CD14-positive monocyte (primary cell): ENCODE measurements around the gene SEM1. TPM values are rescaled to one million over a fixed set of nuclear protein-coding genes. Genes with fewer than 3 reads are reported as not detected.

Source experiments
- DNase-seq, 3 donors: peaks; one replicate each; pipeline ENCODE4 v3.0.0-alpha.2; 2011 to 2022
- H2AFZ ChIP-seq: 2 replicates; pipeline ENCODE4 v1.6.0; 2012; ENCODE audit warnings: mild to moderate bottlenecking, low read depth, low read length, inconsistent platforms; ENCODE audit not compliant: insufficient read depth, poor library complexity, severe bottlenecking
- H3K27ac ChIP-seq, 2 donors: 1 replicate in 1 of 2; 2 replicates in 1 of 2; pipeline ENCODE4 v1.5.1; 2012 to 2013; ENCODE audit warnings: low read length in 2 of 2, control low read depth in 1 of 2, inconsistent platforms in 1 of 2, low read depth in 1 of 2, mild to moderate bottlenecking in 1 of 2
- H3K27me3 ChIP-seq, 2 donors: one replicate each; pipeline versions ENCODE4 v1.6.0 to v1.6.1; 2011 to 2013; ENCODE audit warnings: low read length in 2 of 2; ENCODE audit not compliant: control insufficient read depth in 2 of 2, insufficient read depth in 2 of 2
- H3K36me3 ChIP-seq, 2 donors: replicated peaks in 1 of 2; 1 replicate in 1 of 2; 2 replicates in 1 of 2; pipeline versions ENCODE4 v1.5.1 to v1.6.1; 2012 to 2013; ENCODE audit warnings: low read length in 2 of 2, control low read depth in 1 of 2, inconsistent platforms in 1 of 2, mild to moderate bottlenecking in 1 of 2; ENCODE audit not compliant: insufficient read depth in 2 of 2, control insufficient read depth in 1 of 2
- H3K4me1 ChIP-seq, 2 donors: 1 replicate in 1 of 2; 2 replicates in 1 of 2; pipeline versions ENCODE4 v1.5.1 to v1.6.1; 2012 to 2013; ENCODE audit warnings: low read length in 2 of 2, control low read depth in 1 of 2, inconsistent platforms in 1 of 2, mild to moderate bottlenecking in 1 of 2, moderate library complexity in 1 of 2; ENCODE audit not compliant: insufficient read depth in 2 of 2, control insufficient read depth in 1 of 2
- H3K4me2 ChIP-seq: replicated peaks from 2 replicates; pipeline ENCODE3; 2012; ENCODE audit warnings: low read length, moderate library complexity, mild to moderate bottlenecking; ENCODE audit not compliant: poor library complexity, severe bottlenecking; ENCODE audit errors: extremely low read depth
- H3K4me3 ChIP-seq, 3 experiments: fragments of 200-600 bp in 1 of 3; sonication (generic) in 1 of 3; replicated peaks in 1 of 3; 1 replicate in 2 of 3; 2 replicates in 1 of 3; pipeline ENCODE4 v1.5.1; 2011 to 2013; ENCODE audit warnings: low read length in 3 of 3, mild to moderate bottlenecking in 3 of 3, control low read depth in 2 of 3, low read depth in 2 of 3, inconsistent platforms in 1 of 3, moderate library complexity in 1 of 3
- H3K79me2 ChIP-seq: 2 replicates; pipeline ENCODE4 v1.6.0; 2012; ENCODE audit warnings: mild to moderate bottlenecking, control low read depth, inconsistent platforms, low read length, moderate library complexity; ENCODE audit not compliant: insufficient read depth
- H3K9ac ChIP-seq: 2 replicates; pipeline ENCODE4 v1.6.0; 2017; ENCODE audit warnings: low read length, mild to moderate bottlenecking; ENCODE audit not compliant: insufficient read depth, poor library complexity, severe bottlenecking
- H3K9me3 ChIP-seq, 2 donors: replicated peaks in 1 of 2; 1 replicate in 1 of 2; 2 replicates in 1 of 2; pipeline versions ENCODE4 v1.5.1 to v1.6.1; 2012 to 2013; ENCODE audit warnings: low read length in 2 of 2, control low read depth in 1 of 2; ENCODE audit not compliant: control insufficient read depth in 1 of 2, insufficient read depth in 1 of 2
- H4K20me1 ChIP-seq: 2 replicates; pipeline ENCODE4 v1.6.0; 2012; ENCODE audit warnings: mild to moderate bottlenecking, low read length, control low read depth, moderate library complexity; ENCODE audit not compliant: insufficient read depth
- H3K27ac Mint-ChIP-seq, 7 donors: one replicate each; pipeline ENCODE4 v1.8.0; 2020; ENCODE audit warnings: mild to moderate bottlenecking in 7 of 7, mixed read lengths in 7 of 7, moderate library complexity in 6 of 7, inconsistent platforms in 2 of 7
- H3K27me3 Mint-ChIP-seq, 3 donors: one replicate each; pipeline ENCODE4 v1.8.0; 2021 to 2022; ENCODE audit warnings: low read depth in 3 of 3, mild to moderate bottlenecking in 3 of 3, mixed read lengths in 3 of 3, moderate library complexity in 3 of 3, inconsistent platforms in 1 of 3
- H3K36me3 Mint-ChIP-seq, 2 donors: one replicate each; pipeline ENCODE4 v1.8.0; 2020; ENCODE audit warnings: mixed read lengths in 2 of 2, inconsistent platforms in 1 of 2, mild to moderate bottlenecking in 1 of 2
- H3K4me1 Mint-ChIP-seq: one replicate; pipeline ENCODE4 v1.8.0; 2020; ENCODE audit warnings: mild to moderate bottlenecking, mixed read lengths
- H3K4me3 Mint-ChIP-seq, 2 donors: one replicate each; pipeline ENCODE4 v1.8.0; 2020; ENCODE audit warnings: mild to moderate bottlenecking in 2 of 2, mixed read lengths in 2 of 2, moderate library complexity in 1 of 2
- H3K9me3 Mint-ChIP-seq, 7 donors: one replicate each; pipeline ENCODE4 v1.8.0; 2020 to 2022; ENCODE audit warnings: mixed read lengths in 7 of 7, mild to moderate bottlenecking in 6 of 7, moderate library complexity in 6 of 7, inconsistent platforms in 2 of 7
- WGBS: methylation state at CpG from one replicate; pipeline ENCODE4 v1.1.5; 2013; ENCODE audit warnings: missing lambda C conversion rate; ENCODE audit not compliant: insufficient coverage; 5-methylcytosine and 5-hydroxymethylcytosine counted together
- intact Hi-C, 2 donors: fragments of 100-400 bp; cut with micrococcal nuclease; formaldehyde crosslinking; loops; one replicate each; pipeline versions ENCODE4 v1.15.0 to v1.15.1; 2023
- polyA plus RNA-seq, 3 donors: library from polyadenylated mRNA; depleted of rRNA in 1 of 3; unstranded in 2 of 3; stranded (reverse) in 1 of 3; fragments of 300-500 nt in 2 of 3; fragments of >200 nt in 1 of 3; fragmentation: Illumina TruSeq in 2 of 3; gene quantifications; 1 replicate in 2 of 3; 2 replicates in 1 of 3; pipeline ENCODE4 v1.2.3, GENCODE V29; 2012 to 2021
- TF ChIP-seq, protein P1 (sequence below): fragments of 200-600 bp; IDR thresholded peaks from one replicate; pipeline ENCODE4 v1.8.0; 2022; ENCODE audit warnings: antibody characterized with exemption, mild to moderate bottlenecking

Gene SEM1
- polyA plus RNA-seq, 3 donors, result 8.0 to 117 (median 98.1) TPM

DNA sequence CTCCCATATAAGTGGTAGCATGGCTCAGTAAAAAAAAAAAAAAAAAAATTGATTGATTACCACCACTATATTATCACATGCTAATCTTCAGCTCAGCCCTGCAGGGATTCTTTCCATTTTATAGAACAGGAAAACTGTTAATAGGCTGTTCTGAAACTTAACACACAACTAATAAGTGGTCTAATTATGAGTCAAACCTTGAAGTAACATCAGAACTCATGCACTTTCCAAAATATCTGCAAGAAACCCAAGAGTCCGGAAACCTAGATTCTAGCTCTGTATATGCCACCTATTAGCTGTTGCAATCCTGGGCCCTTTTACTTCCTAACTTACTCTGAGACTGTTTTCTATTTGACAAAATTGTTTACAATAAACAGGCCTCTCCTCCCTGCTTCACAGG is 23.9 kb downstream of the SEM1 start:
- WGBS, result no CpG with 5 or more reads among the region's 1 CpG
- intact Hi-C loops, result no loop called here
- Histone ChIP-seq H3K4me3 (no peak overlapping the region), H4K20me1 (peaks cover 11% of the 10 kb centered on the region), H3K4me1 (peaks cover 9 to 16% of the 10 kb centered on the region in 2 donors), H3K79me2 (no peaks in the 10 kb centered on the region), H3K36me3 (peaks cover 9 to 22% of the 10 kb centered on the region in 2 donors), H2AFZ (no peak overlapping the region), H3K9me3 (no peaks in the 10 kb centered on the region), H3K4me2 (peak overlapping the region; percentile 31), H3K27me3 (no peaks in the 10 kb centered on the region), H3K9ac (no peak overlapping the region), H3K27ac (no peak overlapping the region)
- peaks cover 42 to 49% of the 10 kb centered on the region in 2 donors for H3K36me3 Mint-ChIP-seq
- peaks cover 25% of the 10 kb centered on the region for H3K4me1 Mint-ChIP-seq
- no peak overlapping the region for H3K4me3 Mint-ChIP-seq
- H3K27ac Mint-ChIP-seq, result no peak overlapping the region
- peaks cover 0 to 1% (median 0%) of the 10 kb centered on the region in 3 donors for H3K27me3 Mint-ChIP-seq
- TF ChIP-seq, protein P1, sequence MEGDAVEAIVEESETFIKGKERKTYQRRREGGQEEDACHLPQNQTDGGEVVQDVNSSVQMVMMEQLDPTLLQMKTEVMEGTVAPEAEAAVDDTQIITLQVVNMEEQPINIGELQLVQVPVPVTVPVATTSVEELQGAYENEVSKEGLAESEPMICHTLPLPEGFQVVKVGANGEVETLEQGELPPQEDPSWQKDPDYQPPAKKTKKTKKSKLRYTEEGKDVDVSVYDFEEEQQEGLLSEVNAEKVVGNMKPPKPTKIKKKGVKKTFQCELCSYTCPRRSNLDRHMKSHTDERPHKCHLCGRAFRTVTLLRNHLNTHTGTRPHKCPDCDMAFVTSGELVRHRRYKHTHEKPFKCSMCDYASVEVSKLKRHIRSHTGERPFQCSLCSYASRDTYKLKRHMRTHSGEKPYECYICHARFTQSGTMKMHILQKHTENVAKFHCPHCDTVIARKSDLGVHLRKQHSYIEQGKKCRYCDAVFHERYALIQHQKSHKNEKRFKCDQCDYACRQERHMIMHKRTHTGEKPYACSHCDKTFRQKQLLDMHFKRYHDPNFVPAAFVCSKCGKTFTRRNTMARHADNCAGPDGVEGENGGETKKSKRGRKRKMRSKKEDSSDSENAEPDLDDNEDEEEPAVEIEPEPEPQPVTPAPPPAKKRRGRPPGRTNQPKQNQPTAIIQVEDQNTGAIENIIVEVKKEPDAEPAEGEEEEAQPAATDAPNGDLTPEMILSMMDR, result no peak
- DNase-seq, result no peak
- peaks cover 0 to 15% (median 6%) of the 10 kb centered on the region in 7 donors for H3K9me3 Mint-ChIP-seq

DNA sequence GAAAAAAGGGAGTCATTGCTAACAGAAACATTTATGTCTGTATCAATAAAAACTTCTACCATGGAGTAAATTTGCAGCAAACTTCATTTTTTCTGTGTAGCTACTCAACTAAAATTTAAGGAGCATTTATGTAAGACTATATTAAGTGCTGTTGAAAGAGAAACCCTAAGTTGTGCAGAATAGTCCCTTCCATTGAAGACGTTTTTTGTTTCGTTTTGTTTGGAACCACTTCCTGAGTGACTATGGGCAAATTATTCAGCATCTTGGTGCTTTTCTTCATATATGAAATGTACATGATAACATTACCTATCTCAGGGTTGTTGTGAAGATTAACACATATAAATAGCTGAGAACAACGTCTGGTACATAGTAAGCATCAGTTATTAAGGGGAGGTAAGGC is 24.3 kb downstream of the SEM1 start:
- Mint-ChIP-seq H3K27ac (no peak overlapping the region), H3K4me1 (peaks cover 25% of the 10 kb centered on the region), H3K4me3 (no peak overlapping the region), H3K9me3 (peaks cover 0 to 15% (median 6%) of the 10 kb centered on the region in 7 donors), H3K36me3 (peaks cover 41 to 46% of the 10 kb centered on the region in 2 donors), H3K27me3 (no peaks in the 10 kb centered on the region)
- no peaks in the 10 kb centered on the region for H3K9me3 ChIP-seq
- peaks cover 9 to 16% of the 10 kb centered on the region in 2 donors for H3K4me1 ChIP-seq
- intact Hi-C loops, result no loop called here
- H4K20me1 ChIP-seq, result peaks cover 8% of the 10 kb centered on the region
- TF ChIP-seq, protein P1, result no peak
- peak overlapping the region; percentile 31 for H3K4me2 ChIP-seq
- H2AFZ ChIP-seq, result no peak overlapping the region
- WGBS, result 0% methylated on average over 2 of the region's 3 CpGs
- no peak overlapping the region for H3K27ac ChIP-seq
- no peak for DNase-seq
- no peaks in the 10 kb centered on the region for H3K27me3 ChIP-seq
- H3K9ac ChIP-seq, result no peak overlapping the region
- H3K4me3 ChIP-seq, result no peak overlapping the region
- H3K36me3 ChIP-seq, result peaks cover 9 to 18% of the 10 kb centered on the region in 2 donors
- H3K79me2 ChIP-seq, result no peaks in the 10 kb centered on the region
